ENCODE measurements around the gene INHBB. TPM values are rescaled to one million over a fixed set of nuclear protein-coding genes. Genes with fewer than 3 reads are reported as not detected.
A peak's percentile ranks its signal among the peaks of the same experiment; 100 is the strongest.
"Not testable (repeated sequence)": the region's sequence is repeated elsewhere in the genome, so short reads cannot be mapped to it uniquely, and the experiment has no call there.

Gene INHBB
- total and polyA plus RNA-seq, 8 donors, result 0.37 to 7.2 (median 0.89) TPM; not detected in 1

- no peak overlapping the region for H3K27ac ChIP-seq
- intact Hi-C loops (cut with DNase I; ENCODE audit: low total_unique reads), result loop anchor here (10.0 kb wide), 1 partner anchor 85 kb away; no protein-coding TSS in a partner anchor
- no peak for DNase-seq
- peaks cover 0 to 11% (median 8%) of the 10 kb centered on the region in 4 donors for H3K4me1 ChIP-seq
- 85 to 94% (median 89%) methylated on average over 18 of the region's 18 CpGs for WGBS, 5 donors
- TF ChIP-seq, protein P1, sequence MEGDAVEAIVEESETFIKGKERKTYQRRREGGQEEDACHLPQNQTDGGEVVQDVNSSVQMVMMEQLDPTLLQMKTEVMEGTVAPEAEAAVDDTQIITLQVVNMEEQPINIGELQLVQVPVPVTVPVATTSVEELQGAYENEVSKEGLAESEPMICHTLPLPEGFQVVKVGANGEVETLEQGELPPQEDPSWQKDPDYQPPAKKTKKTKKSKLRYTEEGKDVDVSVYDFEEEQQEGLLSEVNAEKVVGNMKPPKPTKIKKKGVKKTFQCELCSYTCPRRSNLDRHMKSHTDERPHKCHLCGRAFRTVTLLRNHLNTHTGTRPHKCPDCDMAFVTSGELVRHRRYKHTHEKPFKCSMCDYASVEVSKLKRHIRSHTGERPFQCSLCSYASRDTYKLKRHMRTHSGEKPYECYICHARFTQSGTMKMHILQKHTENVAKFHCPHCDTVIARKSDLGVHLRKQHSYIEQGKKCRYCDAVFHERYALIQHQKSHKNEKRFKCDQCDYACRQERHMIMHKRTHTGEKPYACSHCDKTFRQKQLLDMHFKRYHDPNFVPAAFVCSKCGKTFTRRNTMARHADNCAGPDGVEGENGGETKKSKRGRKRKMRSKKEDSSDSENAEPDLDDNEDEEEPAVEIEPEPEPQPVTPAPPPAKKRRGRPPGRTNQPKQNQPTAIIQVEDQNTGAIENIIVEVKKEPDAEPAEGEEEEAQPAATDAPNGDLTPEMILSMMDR (IDR thresholded peaks at IDR 0.05), result no peak
- TF ChIP-seq POLR2A (IDR thresholded peaks at IDR 0.05) (no peak), POLR2AphosphoS5 (IDR thresholded peaks at IDR 0.05) (no peak), EP300 (IDR thresholded peaks at IDR 0.05) (no peak)
- no peaks in the 10 kb centered on the region for H3K9me3 ChIP-seq
- H3K36me3 ChIP-seq, result no peaks in the 10 kb centered on the region
- H3K4me3 ChIP-seq, result no peak overlapping the region
- H3K27me3 ChIP-seq, result no peaks in the 10 kb centered on the region
Observed at GRCh38 chr2:120319686-120320317, 26.1 kb upstream of the INHBB start.

DNA sequence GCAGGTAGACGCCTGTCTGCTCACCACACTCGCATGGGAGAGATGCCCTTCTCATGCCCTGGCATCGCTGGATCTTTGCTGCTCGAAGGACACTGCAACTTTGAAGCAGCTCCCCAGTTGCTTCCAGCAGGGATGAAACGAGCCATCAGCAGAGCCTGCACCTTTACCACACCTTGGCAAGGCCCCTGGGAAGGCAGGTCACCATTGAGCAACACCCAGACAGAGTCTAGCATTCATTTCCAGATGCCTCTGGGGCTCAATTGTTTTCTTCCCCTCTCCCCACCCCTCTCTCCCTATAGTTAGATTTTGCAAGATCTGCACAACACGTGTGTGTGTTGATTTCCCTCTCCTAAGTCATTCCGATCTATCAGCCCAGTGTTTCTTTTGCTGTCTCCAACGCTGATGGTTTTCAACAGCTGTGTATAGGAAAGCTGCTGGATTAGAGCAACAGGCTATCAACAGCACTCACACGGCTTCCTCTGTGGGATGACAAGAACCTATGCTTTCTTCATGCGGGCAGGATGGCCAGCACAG is 25.6 kb upstream of the INHBB start:
- H3K27ac ChIP-seq, result no peak overlapping the region
- H3K4me3 ChIP-seq, result no peak overlapping the region
- H3K4me1 ChIP-seq, result peaks cover 0 to 11% (median 8%) of the 10 kb centered on the region in 4 donors
- H3K27me3 ChIP-seq, result no peaks in the 10 kb centered on the region
- WGBS, 5 donors, result 79 to 83% (median 81%) methylated on average over 10 of the region's 10 CpGs
- no peaks in the 10 kb centered on the region for H3K9me3 ChIP-seq
- intact Hi-C loops (cut with DNase I; ENCODE audit: low total_unique reads), result no loop called here
- DNase-seq, result peak in 1 of 2 donors; percentile 30
- H3K36me3 ChIP-seq, result no peaks in the 10 kb centered on the region
- TF ChIP-seq EP300 (IDR thresholded peaks at IDR 0.05), result no peak
- no peak for TF ChIP-seq POLR2AphosphoS5 (IDR thresholded peaks at IDR 0.05)
- TF ChIP-seq POLR2A (IDR thresholded peaks at IDR 0.05), result no peak
- TF ChIP-seq, protein P1 (IDR thresholded peaks at IDR 0.05), result no peak

DNA sequence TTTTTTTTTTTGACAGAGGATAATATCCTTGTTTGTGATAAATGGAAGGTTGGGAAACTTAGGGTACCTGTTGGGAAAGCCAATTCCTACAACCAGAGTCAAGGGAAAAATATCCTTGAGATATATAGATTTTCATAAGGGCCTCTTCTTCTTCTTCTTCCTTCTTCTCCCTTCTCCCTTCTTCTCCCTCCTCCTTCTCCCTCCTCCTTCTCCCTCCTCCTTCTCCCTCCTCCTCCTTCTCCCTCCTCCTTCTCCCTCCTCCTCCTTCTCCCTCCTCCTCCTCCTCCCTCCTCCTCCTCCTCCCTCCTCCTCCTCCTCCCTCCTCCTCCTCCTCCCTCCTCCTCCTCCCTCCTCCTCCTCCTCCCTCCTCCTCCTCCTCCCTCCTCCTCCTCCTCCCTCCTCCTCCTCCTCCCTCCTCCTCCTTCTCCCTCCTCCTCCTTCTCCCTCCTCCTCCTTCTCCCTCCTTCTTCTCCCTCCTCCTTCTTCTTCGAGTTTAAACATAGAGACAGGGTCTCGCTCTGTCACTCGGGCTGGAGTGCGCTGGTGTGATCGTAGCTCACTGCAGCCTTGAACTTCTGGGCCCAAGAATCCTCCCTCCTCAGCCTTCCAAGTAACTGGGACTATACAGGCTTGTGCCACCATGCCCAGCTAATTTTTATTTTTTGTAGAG is 24.9 kb upstream of the INHBB start:
- H3K36me3 ChIP-seq; H3K27ac ChIP-seq; H3K4me3 ChIP-seq; intact Hi-C loops (cut with DNase I; ENCODE audit: low total_unique reads); DNase-seq; H3K27me3 ChIP-seq; H3K9me3 ChIP-seq: not testable (repeated sequence)
- peaks cover 0 to 11% (median 8%) of the 10 kb centered on the region in 4 donors for H3K4me1 ChIP-seq
- WGBS, 5 donors, result 85 to 91% (median 88%) methylated on average over 4 to 5 of the region's 5 CpGs

DNA sequence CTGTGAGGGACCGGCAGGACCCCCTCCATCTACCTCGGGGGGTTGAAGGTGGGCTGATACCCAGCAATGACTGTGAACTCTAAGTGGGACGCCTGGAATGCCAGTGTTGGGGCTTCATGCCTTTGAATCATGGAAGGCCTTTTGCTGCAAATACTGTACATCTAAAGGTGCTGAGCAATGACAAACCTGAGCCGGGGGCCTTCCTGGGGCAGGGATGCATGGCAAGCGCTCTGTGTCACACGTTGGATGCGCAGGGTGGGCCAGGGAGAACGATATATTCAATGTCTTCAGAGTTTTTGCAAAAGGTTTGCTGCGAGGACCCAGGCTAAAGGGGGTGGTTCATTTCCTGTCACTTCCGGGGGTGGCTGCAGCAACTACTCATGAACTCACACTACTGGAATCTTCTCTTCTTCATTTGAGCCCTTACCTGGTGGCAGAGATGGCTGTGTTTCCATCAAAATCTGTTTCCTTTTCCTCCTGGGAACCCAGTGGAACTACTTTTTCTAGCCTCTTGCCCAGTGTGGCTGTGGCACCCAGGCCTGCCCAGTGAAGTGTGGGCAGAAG is 24.1 kb upstream of the INHBB start:
- DNase-seq, result no peak
- WGBS, 5 donors, result 87 to 92% (median 91%) methylated on average over 10 of the region's 10 CpGs

More for the DNA sequence above, 24.1 kb upstream of the INHBB start:
- H3K27ac ChIP-seq, result no peak overlapping the region
- intact Hi-C loops (cut with DNase I; ENCODE audit: low total_unique reads), result no loop called here
- H3K36me3 ChIP-seq, result no peaks in the 10 kb centered on the region
- H3K27me3 ChIP-seq, result peaks cover 0 to 7% (median 0%) of the 10 kb centered on the region in 3 donors
- H3K9me3 ChIP-seq, result no peaks in the 10 kb centered on the region
- peaks cover 0 to 11% (median 8%) of the 10 kb centered on the region in 4 donors for H3K4me1 ChIP-seq
- no peak overlapping the region for H3K4me3 ChIP-seq
- no peak for TF ChIP-seq POLR2AphosphoS5 (IDR thresholded peaks at IDR 0.05)
- no peak for TF ChIP-seq EP300 (IDR thresholded peaks at IDR 0.05)
- TF ChIP-seq, protein P1 (IDR thresholded peaks at IDR 0.05), result no peak

All from stomach (tissue), 9 donors.